Left kidney (tissue), 8 donors: ENCODE results near the gene BANF2. TPM values are rescaled to one million over a fixed set of nuclear protein-coding genes. Genes with fewer than 3 reads are reported as not detected.
"Not testable (repeated sequence)": the region's sequence is repeated elsewhere in the genome, so short reads cannot be mapped to it uniquely, and the experiment has no call there.

Experiments used
- DNase-seq: peaks from one replicate; pipeline ENCODE4 v3.0.0-alpha.2; 2013
- long read RNA-seq, 8 donors: transcript quantifications; one replicate each; lab custom pipeline, GENCODE V29; 2026
- polyA plus RNA-seq: library from polyadenylated mRNA; unstranded; fragments of 120-200 nt; gene quantifications from one replicate; pipeline ENCODE4 v1.2.1, GENCODE V29; 2013; ENCODE audit not compliant: insufficient read length

BANF2 gene
- 0.38 TPM for polyA plus RNA-seq
- long read RNA-seq, donor 1 = 0 reads
- long read RNA-seq, donor 2 = 0 reads
- long read RNA-seq, donor 3 = 0 reads
- long read RNA-seq, donor 4 = 0 reads
- long read RNA-seq, donor 5 = 0 reads
- long read RNA-seq, donor 6 = 0 reads
- long read RNA-seq, donor 7 = 0 reads
- long read RNA-seq, donor 8 = 0 reads

GRCh38 chr20:17699931-17700351 lies at the start of gene BANF2:
Gene BANF2, plus strand, starts transcription at chr20:17699966. Its CDS starts 25,060 bp downstream, at chr20:17725026.
- no peak for DNase-seq

- no peak for DNase-seq
These were observed 49.3 kb upstream of the BANF2 start for GRCh38 chr20:17650301-17651128.

- no peak for DNase-seq
These were observed 48.5 kb upstream of the BANF2 start for GRCh38 chr20:17651129-17651759.

- DNase-seq = no peak
These were observed 47.9 kb upstream of the BANF2 start for GRCh38 chr20:17651760-17652388.

GRCh38 chr20:17652411-17652810 lies 47.4 kb upstream of the BANF2 start:
- no peak for DNase-seq

GRCh38 chr20:17653835-17654648 lies 45.7 kb upstream of the BANF2 start:
- no peak for DNase-seq

- peak; percentile 70 for DNase-seq
These were observed 45.0 kb upstream of the BANF2 start for GRCh38 chr20:17654649-17655285.

- no peak for DNase-seq
These were observed 44.5 kb upstream of the BANF2 start for GRCh38 chr20:17655286-17655651.

GRCh38 chr20:17655865-17656479 lies 43.8 kb upstream of the BANF2 start:
- no peak for DNase-seq

GRCh38 chr20:17657079-17657825 lies 42.5 kb upstream of the BANF2 start:
- no peak for DNase-seq

- no peak for DNase-seq
These were observed 41.7 kb upstream of the BANF2 start for GRCh38 chr20:17657898-17658647.

GRCh38 chr20:17658648-17658993 lies 41.1 kb upstream of the BANF2 start:
- DNase-seq = no peak

GRCh38 chr20:17659344-17659743 lies 40.4 kb upstream of the BANF2 start:
- not testable (repeated sequence) for DNase-seq

GRCh38 chr20:17659801-17660200 lies 40.0 kb upstream of the BANF2 start:
- DNase-seq = no peak

GRCh38 chr20:17660667-17661066 lies 39.1 kb upstream of the BANF2 start:
- DNase-seq = no peak

GRCh38 chr20:17661121-17661744 lies 38.5 kb upstream of the BANF2 start:
- no peak for DNase-seq

GRCh38 chr20:17662333-17663039 lies 37.3 kb upstream of the BANF2 start:
- no peak for DNase-seq

GRCh38 chr20:17663040-17663399 lies 36.7 kb upstream of the BANF2 start:
- DNase-seq = no peak
